ENCODE data around the gene CRHBP. TPM values are rescaled to one million over a fixed set of nuclear protein-coding genes. Genes with fewer than 3 reads are reported as not detected.

Gene CRHBP
- total and polyA plus RNA-seq, 2 experiments from 2014 or later = not detected

DNA sequence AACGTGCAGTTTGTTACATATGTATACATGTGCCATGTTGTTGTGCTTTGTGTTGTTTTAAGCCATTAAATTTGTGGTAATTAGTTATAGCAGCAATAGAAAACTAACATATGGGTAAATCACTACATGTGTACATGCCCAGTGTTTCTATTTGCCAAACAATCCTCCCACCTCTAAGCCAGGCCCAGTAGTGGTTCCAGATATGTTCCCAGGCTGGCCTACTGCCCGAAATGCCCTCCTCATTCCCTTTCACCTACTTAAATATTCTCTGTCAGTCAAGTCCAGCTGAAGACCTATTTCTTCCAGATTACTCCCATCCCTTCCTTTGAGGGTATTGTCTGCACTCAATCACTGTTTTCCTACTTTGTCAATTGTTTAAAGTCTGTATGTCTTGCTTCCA, 53.3 kb downstream of the CRHBP start:
- H4K20me1 ChIP-seq (replicated peaks; ENCODE audit: insufficient read depth) = no peaks in the 10 kb centered on the region
- H3K4me1 ChIP-seq (ENCODE audit: insufficient read depth) = no peaks in the 10 kb centered on the region
- Mint-ChIP-seq H3K4me1 (no peaks in the 10 kb centered on the region), H3K27me3 (ENCODE audit: insufficient read depth, low read depth, poor library complexity) (no peaks in the 10 kb centered on the region), H3K4me3 (no peak overlapping the region), H3K27ac (no peak overlapping the region), H3K36me3 (ENCODE audit: low read depth) (no peaks in the 10 kb centered on the region), H3K9me3 (no peaks in the 10 kb centered on the region)
- no peak for ATAC-seq
- H3K9me2 ChIP-seq (ENCODE audit: insufficient read depth) = no peaks in the 10 kb centered on the region
- H3F3A ChIP-seq (replicated peaks; ENCODE audit: low read depth) = no peaks in the 10 kb centered on the region
- H3K4me3 ChIP-seq = no peak overlapping the region
- no peak overlapping the region for H3K4me2 ChIP-seq
- no peaks in the 10 kb centered on the region for H3K79me2 ChIP-seq (replicated peaks; ENCODE audit: insufficient read depth)
- H3K27ac ChIP-seq (ENCODE audit: low read depth) = no peak overlapping the region
- DNase-seq (ENCODE audit: low spot score) = no peak
- TF ChIP-seq ZNF331 (CRISPR knock-in tag; IDR thresholded peaks at IDR 0.05; ENCODE audit: low read depth) = no peak
- no peak for TF ChIP-seq EZH2phosphoT487 (IDR thresholded peaks at IDR 0.05; ENCODE audit: unreplicated experiment)
- TF ChIP-seq STAT1 (IDR thresholded peaks at IDR 0.05; ENCODE audit: unreplicated experiment) = no peak
- TF ChIP-seq ETS1 (IDR thresholded peaks at IDR 0.05) = no peak
- TF ChIP-seq, protein P1, sequence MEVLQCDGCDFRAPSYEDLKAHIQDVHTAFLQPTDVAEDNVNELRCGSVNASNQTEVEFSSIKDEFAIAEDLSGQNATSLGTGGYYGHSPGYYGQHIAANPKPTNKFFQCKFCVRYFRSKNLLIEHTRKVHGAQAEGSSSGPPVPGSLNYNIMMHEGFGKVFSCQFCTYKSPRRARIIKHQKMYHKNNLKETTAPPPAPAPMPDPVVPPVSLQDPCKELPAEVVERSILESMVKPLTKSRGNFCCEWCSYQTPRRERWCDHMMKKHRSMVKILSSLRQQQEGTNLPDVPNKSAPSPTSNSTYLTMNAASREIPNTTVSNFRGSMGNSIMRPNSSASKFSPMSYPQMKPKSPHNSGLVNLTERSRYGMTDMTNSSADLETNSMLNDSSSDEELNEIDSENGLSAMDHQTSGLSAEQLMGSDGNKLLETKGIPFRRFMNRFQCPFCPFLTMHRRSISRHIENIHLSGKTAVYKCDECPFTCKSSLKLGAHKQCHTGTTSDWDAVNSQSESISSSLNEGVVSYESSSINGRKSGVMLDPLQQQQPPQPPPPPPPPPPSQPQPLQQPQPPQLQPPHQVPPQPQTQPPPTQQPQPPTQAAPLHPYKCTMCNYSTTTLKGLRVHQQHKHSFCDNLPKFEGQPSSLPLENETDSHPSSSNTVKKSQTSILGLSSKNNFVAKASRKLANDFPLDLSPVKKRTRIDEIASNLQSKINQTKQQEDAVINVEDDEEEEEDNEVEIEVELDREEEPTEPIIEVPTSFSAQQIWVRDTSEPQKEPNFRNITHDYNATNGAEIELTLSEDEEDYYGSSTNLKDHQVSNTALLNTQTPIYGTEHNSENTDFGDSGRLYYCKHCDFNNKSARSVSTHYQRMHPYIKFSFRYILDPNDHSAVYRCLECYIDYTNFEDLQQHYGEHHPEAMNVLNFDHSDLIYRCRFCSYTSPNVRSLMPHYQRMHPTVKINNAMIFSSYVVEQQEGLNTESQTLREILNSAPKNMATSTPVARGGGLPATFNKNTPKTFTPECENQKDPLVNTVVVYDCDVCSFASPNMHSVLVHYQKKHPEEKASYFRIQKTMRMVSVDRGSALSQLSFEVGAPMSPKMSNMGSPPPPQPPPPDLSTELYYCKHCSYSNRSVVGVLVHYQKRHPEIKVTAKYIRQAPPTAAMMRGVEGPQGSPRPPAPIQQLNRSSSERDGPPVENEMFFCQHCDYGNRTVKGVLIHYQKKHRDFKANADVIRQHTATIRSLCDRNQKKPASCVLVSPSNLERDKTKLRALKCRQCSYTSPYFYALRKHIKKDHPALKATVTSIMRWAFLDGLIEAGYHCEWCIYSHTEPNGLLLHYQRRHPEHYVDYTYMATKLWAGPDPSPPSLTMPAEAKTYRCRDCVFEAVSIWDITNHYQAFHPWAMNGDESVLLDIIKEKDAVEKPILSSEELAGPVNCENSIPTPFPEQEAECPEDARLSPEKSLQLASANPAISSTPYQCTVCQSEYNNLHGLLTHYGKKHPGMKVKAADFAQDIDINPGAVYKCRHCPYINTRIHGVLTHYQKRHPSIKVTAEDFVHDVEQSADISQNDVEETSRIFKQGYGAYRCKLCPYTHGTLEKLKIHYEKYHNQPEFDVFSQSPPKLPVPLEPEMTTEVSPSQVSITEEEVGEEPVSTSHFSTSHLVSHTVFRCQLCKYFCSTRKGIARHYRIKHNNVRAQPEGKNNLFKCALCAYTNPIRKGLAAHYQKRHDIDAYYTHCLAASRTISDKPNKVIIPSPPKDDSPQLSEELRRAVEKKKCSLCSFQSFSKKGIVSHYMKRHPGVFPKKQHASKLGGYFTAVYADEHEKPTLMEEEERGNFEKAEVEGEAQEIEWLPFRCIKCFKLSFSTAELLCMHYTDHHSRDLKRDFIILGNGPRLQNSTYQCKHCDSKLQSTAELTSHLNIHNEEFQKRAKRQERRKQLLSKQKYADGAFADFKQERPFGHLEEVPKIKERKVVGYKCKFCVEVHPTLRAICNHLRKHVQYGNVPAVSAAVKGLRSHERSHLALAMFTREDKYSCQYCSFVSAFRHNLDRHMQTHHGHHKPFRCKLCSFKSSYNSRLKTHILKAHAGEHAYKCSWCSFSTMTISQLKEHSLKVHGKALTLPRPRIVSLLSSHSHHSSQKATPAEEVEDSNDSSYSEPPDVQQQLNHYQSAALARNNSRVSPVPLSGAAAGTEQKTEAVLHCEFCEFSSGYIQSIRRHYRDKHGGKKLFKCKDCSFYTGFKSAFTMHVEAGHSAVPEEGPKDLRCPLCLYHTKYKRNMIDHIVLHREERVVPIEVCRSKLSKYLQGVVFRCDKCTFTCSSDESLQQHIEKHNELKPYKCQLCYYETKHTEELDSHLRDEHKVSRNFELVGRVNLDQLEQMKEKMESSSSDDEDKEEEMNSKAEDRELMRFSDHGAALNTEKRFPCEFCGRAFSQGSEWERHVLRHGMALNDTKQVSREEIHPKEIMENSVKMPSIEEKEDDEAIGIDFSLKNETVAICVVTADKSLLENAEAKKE (CRISPR knock-in tag; IDR thresholded peaks at IDR 0.05) = no peak
- TF ChIP-seq, protein P2, sequence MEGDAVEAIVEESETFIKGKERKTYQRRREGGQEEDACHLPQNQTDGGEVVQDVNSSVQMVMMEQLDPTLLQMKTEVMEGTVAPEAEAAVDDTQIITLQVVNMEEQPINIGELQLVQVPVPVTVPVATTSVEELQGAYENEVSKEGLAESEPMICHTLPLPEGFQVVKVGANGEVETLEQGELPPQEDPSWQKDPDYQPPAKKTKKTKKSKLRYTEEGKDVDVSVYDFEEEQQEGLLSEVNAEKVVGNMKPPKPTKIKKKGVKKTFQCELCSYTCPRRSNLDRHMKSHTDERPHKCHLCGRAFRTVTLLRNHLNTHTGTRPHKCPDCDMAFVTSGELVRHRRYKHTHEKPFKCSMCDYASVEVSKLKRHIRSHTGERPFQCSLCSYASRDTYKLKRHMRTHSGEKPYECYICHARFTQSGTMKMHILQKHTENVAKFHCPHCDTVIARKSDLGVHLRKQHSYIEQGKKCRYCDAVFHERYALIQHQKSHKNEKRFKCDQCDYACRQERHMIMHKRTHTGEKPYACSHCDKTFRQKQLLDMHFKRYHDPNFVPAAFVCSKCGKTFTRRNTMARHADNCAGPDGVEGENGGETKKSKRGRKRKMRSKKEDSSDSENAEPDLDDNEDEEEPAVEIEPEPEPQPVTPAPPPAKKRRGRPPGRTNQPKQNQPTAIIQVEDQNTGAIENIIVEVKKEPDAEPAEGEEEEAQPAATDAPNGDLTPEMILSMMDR (conservative IDR thresholded peaks at IDR 0.05; ENCODE audit: low read depth in 2 of 2) = no peak
- TF ChIP-seq ZNF114 (CRISPR knock-in tag; IDR thresholded peaks at IDR 0.05) = no peak
- no peak for TF ChIP-seq EZH2 (IDR thresholded peaks at IDR 0.05; ENCODE audit: low read depth, unreplicated experiment)
- TF ChIP-seq NANOG (IDR thresholded peaks at IDR 0.05; ENCODE audit: borderline replicate concordance) = no peak
- TF ChIP-seq CREB1 (CRISPR knock-in tag; IDR thresholded peaks at IDR 0.05; ENCODE audit: low read depth) = no peak
- TF ChIP-seq POLR2AphosphoS5 (IDR thresholded peaks at IDR 0.05; ENCODE audit: low read depth) = no peak
- TF ChIP-seq, protein P3, sequence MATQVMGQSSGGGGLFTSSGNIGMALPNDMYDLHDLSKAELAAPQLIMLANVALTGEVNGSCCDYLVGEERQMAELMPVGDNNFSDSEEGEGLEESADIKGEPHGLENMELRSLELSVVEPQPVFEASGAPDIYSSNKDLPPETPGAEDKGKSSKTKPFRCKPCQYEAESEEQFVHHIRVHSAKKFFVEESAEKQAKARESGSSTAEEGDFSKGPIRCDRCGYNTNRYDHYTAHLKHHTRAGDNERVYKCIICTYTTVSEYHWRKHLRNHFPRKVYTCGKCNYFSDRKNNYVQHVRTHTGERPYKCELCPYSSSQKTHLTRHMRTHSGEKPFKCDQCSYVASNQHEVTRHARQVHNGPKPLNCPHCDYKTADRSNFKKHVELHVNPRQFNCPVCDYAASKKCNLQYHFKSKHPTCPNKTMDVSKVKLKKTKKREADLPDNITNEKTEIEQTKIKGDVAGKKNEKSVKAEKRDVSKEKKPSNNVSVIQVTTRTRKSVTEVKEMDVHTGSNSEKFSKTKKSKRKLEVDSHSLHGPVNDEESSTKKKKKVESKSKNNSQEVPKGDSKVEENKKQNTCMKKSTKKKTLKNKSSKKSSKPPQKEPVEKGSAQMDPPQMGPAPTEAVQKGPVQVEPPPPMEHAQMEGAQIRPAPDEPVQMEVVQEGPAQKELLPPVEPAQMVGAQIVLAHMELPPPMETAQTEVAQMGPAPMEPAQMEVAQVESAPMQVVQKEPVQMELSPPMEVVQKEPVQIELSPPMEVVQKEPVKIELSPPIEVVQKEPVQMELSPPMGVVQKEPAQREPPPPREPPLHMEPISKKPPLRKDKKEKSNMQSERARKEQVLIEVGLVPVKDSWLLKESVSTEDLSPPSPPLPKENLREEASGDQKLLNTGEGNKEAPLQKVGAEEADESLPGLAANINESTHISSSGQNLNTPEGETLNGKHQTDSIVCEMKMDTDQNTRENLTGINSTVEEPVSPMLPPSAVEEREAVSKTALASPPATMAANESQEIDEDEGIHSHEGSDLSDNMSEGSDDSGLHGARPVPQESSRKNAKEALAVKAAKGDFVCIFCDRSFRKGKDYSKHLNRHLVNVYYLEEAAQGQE (IDR thresholded peaks at IDR 0.05; ENCODE audit: unreplicated experiment) = no peak
- no peak for TF ChIP-seq JUNB (IDR thresholded peaks at IDR 0.05; ENCODE audit: unreplicated experiment)
- H3K27me3 ChIP-seq (ENCODE audit: insufficient read depth) = no peaks in the 10 kb centered on the region
- H3K36me3 ChIP-seq (ENCODE audit: insufficient read depth) = no peaks in the 10 kb centered on the region
- H2AFZ ChIP-seq = no peak overlapping the region
